ENCODE data around the gene PPP1R1B. TPM values are rescaled to one million over a fixed set of nuclear protein-coding genes. Genes with fewer than 3 reads are reported as not detected.

Gene PPP1R1B
- polyA plus RNA-seq, 3 donors: 13.6 to 18.1 (median 14.1) TPM

DNA sequence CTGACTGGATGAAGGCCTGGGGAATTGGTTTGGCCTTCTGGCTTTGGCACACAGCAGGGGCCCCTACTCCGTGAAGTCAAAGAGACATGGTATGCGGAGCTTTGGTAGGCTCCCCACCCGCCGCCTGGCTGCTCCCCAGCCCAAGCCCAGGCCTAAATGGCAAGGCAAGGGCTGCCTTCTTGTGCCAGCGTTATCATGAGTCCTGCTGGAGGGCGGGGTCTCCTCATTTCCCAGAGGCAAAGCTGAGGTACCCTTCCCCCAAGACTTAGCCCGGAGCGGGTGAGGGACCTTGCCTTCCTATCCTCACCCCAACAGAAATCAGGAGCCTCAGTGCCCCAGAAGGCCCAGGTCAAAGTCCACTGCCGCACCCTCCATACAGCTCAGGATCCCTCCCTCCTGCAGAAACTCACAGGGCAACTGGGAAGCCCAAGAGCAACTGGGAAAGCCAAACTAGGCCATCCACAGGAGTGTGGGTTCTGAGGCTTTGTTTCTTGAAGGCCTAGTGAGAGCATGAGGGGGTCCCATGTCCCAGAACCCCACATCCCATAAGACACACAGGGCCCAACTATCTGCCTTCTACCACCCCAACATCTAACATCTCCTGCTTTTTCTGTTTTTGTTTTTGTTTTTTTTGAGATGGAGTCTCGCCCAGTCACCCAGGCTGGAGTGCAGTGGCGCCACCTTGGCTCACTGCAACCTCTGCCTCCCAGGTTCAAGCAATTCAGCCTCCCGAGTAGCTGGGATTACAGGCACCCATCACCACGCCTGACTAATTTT lies 51.8 kb downstream of the PPP1R1B start:
- DNase-seq (ENCODE audit: low read depth in 3 of 3, low spot score in 2 of 3): no peak

GRCh38 chr17:39679521-39680192 lies 52.9 kb downstream of the PPP1R1B start:
- DNase-seq (ENCODE audit: low read depth in 3 of 3, low spot score in 2 of 3): no peak

DNA sequence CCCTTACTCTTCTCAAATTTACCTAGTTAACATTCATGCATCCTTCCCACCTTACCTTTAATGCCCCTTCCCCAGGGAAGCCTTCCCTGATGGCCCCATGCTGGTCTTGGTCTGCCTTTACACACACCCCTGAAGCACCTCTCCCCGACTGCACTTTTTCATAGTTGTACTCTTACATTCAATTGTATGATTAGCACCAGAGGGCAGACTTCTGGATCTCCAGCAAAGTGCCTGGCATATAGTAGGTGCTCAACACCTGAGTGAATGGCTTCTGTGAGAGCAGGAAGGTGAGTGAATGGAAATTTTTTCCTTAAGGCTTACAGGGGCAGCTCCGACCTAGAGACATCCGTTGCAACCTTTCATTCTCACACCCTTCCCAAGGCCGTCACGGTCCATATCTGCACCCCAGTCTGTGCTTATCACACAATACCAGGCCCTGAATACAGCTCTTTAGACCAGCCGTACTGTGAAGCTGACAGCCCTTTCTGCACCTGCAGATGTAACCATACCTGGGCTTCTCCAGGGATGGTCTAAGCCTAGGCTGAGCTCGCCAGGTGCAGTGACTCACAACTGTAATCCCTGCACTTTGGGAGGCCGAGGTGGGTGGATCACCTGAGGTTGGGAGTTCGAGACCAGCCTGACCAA lies 56.7 kb downstream of the PPP1R1B start:
- DNase-seq (ENCODE audit: low read depth in 3 of 3, low spot score in 2 of 3): no peak

DNA sequence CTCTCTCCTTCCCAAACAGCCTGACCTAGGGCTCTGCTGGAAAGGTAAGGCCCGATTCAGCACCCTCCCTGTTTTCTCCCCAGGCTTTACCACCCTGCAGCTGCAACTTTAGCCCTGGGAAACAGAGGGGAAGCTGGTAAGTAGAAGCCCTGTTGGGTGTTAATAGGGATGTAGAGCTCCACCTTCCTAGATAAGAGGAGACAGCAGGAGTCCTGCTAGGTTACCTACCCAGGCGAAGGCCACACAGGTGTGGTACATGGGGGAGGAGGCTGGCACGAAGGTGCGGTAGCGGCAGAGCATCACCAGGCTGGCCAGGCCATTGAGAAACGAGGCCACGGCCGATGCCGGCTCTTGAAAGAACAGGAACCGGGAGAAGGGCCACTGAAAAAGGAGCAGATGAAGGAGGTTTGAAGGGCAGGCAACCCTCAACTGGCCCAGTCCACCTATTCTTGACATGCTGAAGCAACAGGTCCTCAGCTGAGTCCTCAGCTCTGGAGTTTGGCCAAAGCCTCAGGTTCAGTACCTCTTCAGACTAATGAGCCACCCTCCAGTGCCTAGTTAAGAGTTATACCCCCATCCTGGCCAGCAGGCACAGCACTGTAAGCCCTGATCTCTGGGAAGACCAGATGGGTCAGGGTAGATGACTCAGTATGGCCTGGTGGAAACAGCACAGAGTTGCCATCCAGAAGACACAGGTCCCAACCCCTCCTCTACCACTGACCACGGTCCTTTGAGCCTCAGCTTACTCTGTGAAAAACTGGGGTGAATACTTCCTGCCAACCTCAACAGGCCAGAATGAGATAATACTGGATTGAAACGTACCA lies 57.8 kb downstream of the PPP1R1B start:
- no peak for DNase-seq (ENCODE audit: low read depth in 3 of 3, low spot score in 2 of 3)

Other genes starting within 250 kb of the PPP1R1B start
- gene FBXL20, start 225.3 kb upstream of the PPP1R1B start, polyA plus RNA-seq (ENCODE audit: insufficient read length in 3 of 3): 10 to 100 TPM; 11.7 to 11.9 (median 11.8) TPM
- 10 to 100 TPM; 52.8 to 59.5 (median 54.2) TPM for gene MED1, start 175.7 kb upstream of the PPP1R1B start, polyA plus RNA-seq (ENCODE audit: insufficient read length in 3 of 3)
- gene CDK12, start 165.5 kb upstream of the PPP1R1B start, polyA plus RNA-seq (ENCODE audit: insufficient read length in 3 of 3): 10 to 100 TPM; 48.3 to 59.6 (median 52.7) TPM
- under 1 TPM in 1 of 3 donors, not detected in 2; 0.04 TPM for gene NEUROD2, start 19.0 kb upstream of the PPP1R1B start, polyA plus RNA-seq (ENCODE audit: insufficient read length in 3 of 3)
- 10 to 100 TPM; 42.9 to 52.2 (median 49.1) TPM for gene STARD3, start 10.2 kb downstream of the PPP1R1B start, polyA plus RNA-seq (ENCODE audit: insufficient read length in 3 of 3)
- gene TCAP, start 38.4 kb downstream of the PPP1R1B start, polyA plus RNA-seq (ENCODE audit: insufficient read length in 3 of 3): 1 to 10 TPM in 2 of 3 donors, under 1 TPM in 1; 0.80 to 1.5 (median 1.1) TPM
- gene PNMT, start 41.5 kb downstream of the PPP1R1B start, polyA plus RNA-seq (ENCODE audit: insufficient read length in 3 of 3): 1 to 10 TPM; 1.2 to 3.2 (median 2.1) TPM
- gene PGAP3, start 61.1 kb downstream of the PPP1R1B start, polyA plus RNA-seq (ENCODE audit: insufficient read length in 3 of 3): 10 to 100 TPM; 32.5 to 39.4 (median 37.9) TPM
- 100 to 1,000 TPM; 174 to 185 (median 182) TPM for gene ERBB2, start 73.1 kb downstream of the PPP1R1B start, polyA plus RNA-seq (ENCODE audit: insufficient read length in 3 of 3)
- gene MIEN1, start 103.6 kb downstream of the PPP1R1B start, polyA plus RNA-seq (ENCODE audit: insufficient read length in 3 of 3): 10 to 100 TPM; 31.7 to 37.5 (median 36.1) TPM
- 10 to 100 TPM; 29.0 to 31.9 (median 30.6) TPM for gene GRB7, start 111.0 kb downstream of the PPP1R1B start, polyA plus RNA-seq (ENCODE audit: insufficient read length in 3 of 3)
- gene IKZF3, start 237.4 kb downstream of the PPP1R1B start, polyA plus RNA-seq (ENCODE audit: insufficient read length in 3 of 3): under 1 TPM; 0.18 to 0.27 (median 0.21) TPM
- gene ZPBP2, start 241.2 kb downstream of the PPP1R1B start, polyA plus RNA-seq (ENCODE audit: insufficient read length in 3 of 3): not detected

All from right renal cortex interstitium (tissue), 3 donors.